ENCODE data around the gene ATP6V0C. TPM values are rescaled to one million over a fixed set of nuclear protein-coding genes. Genes with fewer than 3 reads are reported as not detected.

ATP6V0C gene
- total RNA-seq, 1 donor, result 18.8 TPM

GRCh38 chr16:2484898-2485508 is 28.7 kb upstream of the ATP6V0C start:
- Histone ChIP-seq H3K4me3 (ENCODE audit: insufficient read depth, low read length) (no peak overlapping the region), H3K27me3 (ENCODE audit: insufficient read depth, low read length) (no peaks in the 10 kb centered on the region), H3K27ac (ENCODE audit: low read depth, low read length) (no peak overlapping the region), H3K4me2 (ENCODE audit: insufficient read depth, low read length) (no peak overlapping the region), H3K9me3 (ENCODE audit: low read depth, low read length) (no peaks in the 10 kb centered on the region), H3K4me1 (ENCODE audit: insufficient read depth, low read length) (peaks cover 14% of the 10 kb centered on the region), H3K79me2 (ENCODE audit: insufficient read depth, low read length) (peaks cover 54% of the 10 kb centered on the region), H2AFZ (ENCODE audit: low read length) (no peak overlapping the region), H4K20me1 (ENCODE audit: insufficient read depth, low read length) (peaks cover 23% of the 10 kb centered on the region), H3K36me3 (ENCODE audit: insufficient read depth, low read length) (no peaks in the 10 kb centered on the region)
- TF ChIP-seq CTCF (IDR thresholded peaks at IDR 0.05; ENCODE audit: extremely low read depth, low read depth, low read length), result no peak
- peak; percentile 41 for DNase-seq (ENCODE audit: insufficient read length, low spot score, missing footprints)

GRCh38 chr16:2485811-2486507 is 27.8 kb upstream of the ATP6V0C start:
- Histone ChIP-seq H3K4me1 (ENCODE audit: insufficient read depth, low read length) (peaks cover 14% of the 10 kb centered on the region), H3K27me3 (ENCODE audit: insufficient read depth, low read length) (no peaks in the 10 kb centered on the region), H3K79me2 (ENCODE audit: insufficient read depth, low read length) (peaks cover 61% of the 10 kb centered on the region), H3K36me3 (ENCODE audit: insufficient read depth, low read length) (peaks cover 4% of the 10 kb centered on the region), H3K4me3 (ENCODE audit: insufficient read depth, low read length) (no peak overlapping the region), H3K27ac (ENCODE audit: low read depth, low read length) (no peak overlapping the region), H3K9me3 (ENCODE audit: low read depth, low read length) (no peaks in the 10 kb centered on the region), H2AFZ (ENCODE audit: low read length) (no peak overlapping the region), H4K20me1 (ENCODE audit: insufficient read depth, low read length) (peaks cover 26% of the 10 kb centered on the region), H3K4me2 (ENCODE audit: insufficient read depth, low read length) (no peak overlapping the region)
- peak; percentile 46 for DNase-seq (ENCODE audit: insufficient read length, low spot score, missing footprints)
- TF ChIP-seq CTCF (IDR thresholded peaks at IDR 0.05; ENCODE audit: extremely low read depth, low read depth, low read length), result no peak

- no peak for TF ChIP-seq CTCF (IDR thresholded peaks at IDR 0.05; ENCODE audit: extremely low read depth, low read depth, low read length)
- no peak overlapping the region for H2AFZ ChIP-seq (ENCODE audit: low read length)
These were observed 26.9 kb upstream of the ATP6V0C start for GRCh38 chr16:2486645-2487516.

GRCh38 chr16:2487517-2487842 is 26.3 kb upstream of the ATP6V0C start:
- H3K4me3 ChIP-seq (ENCODE audit: insufficient read depth, low read length), result no peak overlapping the region
- no peak for DNase-seq (ENCODE audit: insufficient read length, low spot score, missing footprints)
- H3K4me2 ChIP-seq (ENCODE audit: insufficient read depth, low read length), result no peak overlapping the region
- peaks cover 26% of the 10 kb centered on the region for H4K20me1 ChIP-seq (ENCODE audit: insufficient read depth, low read length)
- H3K27me3 ChIP-seq (ENCODE audit: insufficient read depth, low read length), result no peaks in the 10 kb centered on the region
- peaks cover 14% of the 10 kb centered on the region for H3K4me1 ChIP-seq (ENCODE audit: insufficient read depth, low read length)
- peaks cover 4% of the 10 kb centered on the region for H3K36me3 ChIP-seq (ENCODE audit: insufficient read depth, low read length)
- H2AFZ ChIP-seq (ENCODE audit: low read length), result no peak overlapping the region
- no peak overlapping the region for H3K27ac ChIP-seq (ENCODE audit: low read depth, low read length)
- peaks cover 54% of the 10 kb centered on the region for H3K79me2 ChIP-seq (ENCODE audit: insufficient read depth, low read length)
- no peaks in the 10 kb centered on the region for H3K9me3 ChIP-seq (ENCODE audit: low read depth, low read length)
- no peak for TF ChIP-seq CTCF (IDR thresholded peaks at IDR 0.05; ENCODE audit: extremely low read depth, low read depth, low read length)

More at GRCh38 chr16:2486645-2487516, 26.9 kb upstream of the ATP6V0C start:
- peak; percentile 76 for DNase-seq (ENCODE audit: insufficient read length, low spot score, missing footprints)
- no peak overlapping the region for H3K4me3 ChIP-seq (ENCODE audit: insufficient read depth, low read length)
- no peaks in the 10 kb centered on the region for H3K27me3 ChIP-seq (ENCODE audit: insufficient read depth, low read length)
- peaks cover 58% of the 10 kb centered on the region for H3K79me2 ChIP-seq (ENCODE audit: insufficient read depth, low read length)
- peaks cover 4% of the 10 kb centered on the region for H3K36me3 ChIP-seq (ENCODE audit: insufficient read depth, low read length)
- H3K4me2 ChIP-seq (ENCODE audit: insufficient read depth, low read length), result no peak overlapping the region
- H4K20me1 ChIP-seq (ENCODE audit: insufficient read depth, low read length), result peaks cover 26% of the 10 kb centered on the region
- H3K9me3 ChIP-seq (ENCODE audit: low read depth, low read length), result no peaks in the 10 kb centered on the region
- peaks cover 14% of the 10 kb centered on the region for H3K4me1 ChIP-seq (ENCODE audit: insufficient read depth, low read length)
- H3K27ac ChIP-seq (ENCODE audit: low read depth, low read length), result no peak overlapping the region

Data from osteoblast (primary cell).